ENCODE data around the gene RPGRIP1L.

DNA sequence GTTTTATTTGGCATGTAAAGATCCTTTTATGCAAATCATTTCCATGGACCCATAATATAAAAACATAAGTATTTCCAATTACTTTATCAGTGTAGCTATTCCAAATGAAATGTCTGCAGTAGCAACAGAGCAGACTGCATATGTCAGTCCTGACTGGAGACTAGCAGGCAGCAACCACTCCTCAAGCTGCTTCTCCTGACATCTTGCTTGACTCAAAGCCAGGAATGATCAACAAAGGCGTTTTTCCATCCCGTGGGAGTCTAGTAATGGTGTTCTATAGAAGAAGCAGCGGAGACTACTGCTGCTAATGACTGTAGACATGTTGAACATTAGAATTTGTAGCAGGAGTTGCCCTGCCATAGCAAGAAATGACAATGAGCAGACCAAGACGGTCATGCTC is 127.4 kb downstream of the RPGRIP1L start:
- TF ChIP-seq, protein P1, sequence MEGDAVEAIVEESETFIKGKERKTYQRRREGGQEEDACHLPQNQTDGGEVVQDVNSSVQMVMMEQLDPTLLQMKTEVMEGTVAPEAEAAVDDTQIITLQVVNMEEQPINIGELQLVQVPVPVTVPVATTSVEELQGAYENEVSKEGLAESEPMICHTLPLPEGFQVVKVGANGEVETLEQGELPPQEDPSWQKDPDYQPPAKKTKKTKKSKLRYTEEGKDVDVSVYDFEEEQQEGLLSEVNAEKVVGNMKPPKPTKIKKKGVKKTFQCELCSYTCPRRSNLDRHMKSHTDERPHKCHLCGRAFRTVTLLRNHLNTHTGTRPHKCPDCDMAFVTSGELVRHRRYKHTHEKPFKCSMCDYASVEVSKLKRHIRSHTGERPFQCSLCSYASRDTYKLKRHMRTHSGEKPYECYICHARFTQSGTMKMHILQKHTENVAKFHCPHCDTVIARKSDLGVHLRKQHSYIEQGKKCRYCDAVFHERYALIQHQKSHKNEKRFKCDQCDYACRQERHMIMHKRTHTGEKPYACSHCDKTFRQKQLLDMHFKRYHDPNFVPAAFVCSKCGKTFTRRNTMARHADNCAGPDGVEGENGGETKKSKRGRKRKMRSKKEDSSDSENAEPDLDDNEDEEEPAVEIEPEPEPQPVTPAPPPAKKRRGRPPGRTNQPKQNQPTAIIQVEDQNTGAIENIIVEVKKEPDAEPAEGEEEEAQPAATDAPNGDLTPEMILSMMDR (optimal IDR thresholded peaks at IDR 0.05 in 1 of 3, IDR thresholded peaks at IDR 0.05 in 1 of 3, conservative IDR thresholded peaks at IDR 0.05 in 1 of 3; ENCODE audit: extremely low read depth in 1 of 3, insufficient read depth in 2 of 3, low read length in 3 of 3): no peak
- TF ChIP-seq EZH2 (IDR thresholded peaks at IDR 0.05; ENCODE audit: low read length): no peak

All from keratinocyte (primary cell).